ENCODE results near the gene MINAR1. TPM values are rescaled to one million over a fixed set of nuclear protein-coding genes. Genes with fewer than 3 reads are reported as not detected.
"Not testable (repeated sequence)": the region's sequence is repeated elsewhere in the genome, so short reads cannot be mapped to it uniquely, and the experiment has no call there.

Gene MINAR1
- total and polyA plus RNA-seq, 8 donors: 1.1 to 3.9 (median 2.2) TPM

DNA sequence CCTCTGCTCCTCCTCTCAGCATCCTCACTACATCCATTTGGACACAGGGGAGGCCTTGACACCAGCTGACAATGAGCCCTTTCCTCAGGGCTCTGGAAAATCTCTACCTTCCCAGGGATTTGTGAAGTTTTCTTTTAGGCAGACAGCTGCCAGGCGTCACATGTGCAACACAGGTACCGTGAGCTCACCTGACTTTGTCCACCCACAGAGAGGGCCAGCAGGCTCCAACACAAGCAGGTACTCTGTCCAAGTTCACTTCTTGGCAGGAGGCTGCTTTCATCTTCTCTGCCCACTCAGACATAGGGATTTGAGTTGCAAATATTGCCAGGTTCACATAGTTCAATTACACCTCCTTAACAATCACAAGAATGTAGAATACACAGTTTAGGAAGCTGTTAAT, 15.3 kb upstream of the MINAR1 start:
- H3K27me3 ChIP-seq: no peaks in the 10 kb centered on the region
- intact Hi-C loops (cut with DNase I): no loop called here
- H3K4me3 ChIP-seq: no peak overlapping the region
- H3K9me3 ChIP-seq: no peaks in the 10 kb centered on the region
- H3K4me1 ChIP-seq: no peaks in the 10 kb centered on the region
- no peaks in the 10 kb centered on the region for H3K36me3 ChIP-seq
- FAIRE-seq (no peak), ATAC-seq (no peak), DNase-seq (no peak)
- TF ChIP-seq, protein P1, sequence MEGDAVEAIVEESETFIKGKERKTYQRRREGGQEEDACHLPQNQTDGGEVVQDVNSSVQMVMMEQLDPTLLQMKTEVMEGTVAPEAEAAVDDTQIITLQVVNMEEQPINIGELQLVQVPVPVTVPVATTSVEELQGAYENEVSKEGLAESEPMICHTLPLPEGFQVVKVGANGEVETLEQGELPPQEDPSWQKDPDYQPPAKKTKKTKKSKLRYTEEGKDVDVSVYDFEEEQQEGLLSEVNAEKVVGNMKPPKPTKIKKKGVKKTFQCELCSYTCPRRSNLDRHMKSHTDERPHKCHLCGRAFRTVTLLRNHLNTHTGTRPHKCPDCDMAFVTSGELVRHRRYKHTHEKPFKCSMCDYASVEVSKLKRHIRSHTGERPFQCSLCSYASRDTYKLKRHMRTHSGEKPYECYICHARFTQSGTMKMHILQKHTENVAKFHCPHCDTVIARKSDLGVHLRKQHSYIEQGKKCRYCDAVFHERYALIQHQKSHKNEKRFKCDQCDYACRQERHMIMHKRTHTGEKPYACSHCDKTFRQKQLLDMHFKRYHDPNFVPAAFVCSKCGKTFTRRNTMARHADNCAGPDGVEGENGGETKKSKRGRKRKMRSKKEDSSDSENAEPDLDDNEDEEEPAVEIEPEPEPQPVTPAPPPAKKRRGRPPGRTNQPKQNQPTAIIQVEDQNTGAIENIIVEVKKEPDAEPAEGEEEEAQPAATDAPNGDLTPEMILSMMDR (IDR thresholded peaks at IDR 0.05): no peak
- no peak overlapping the region for H3K27ac ChIP-seq
- 96 to 97% methylated on average over 2 of the region's 2 CpGs for WGBS, 2 donors

DNA sequence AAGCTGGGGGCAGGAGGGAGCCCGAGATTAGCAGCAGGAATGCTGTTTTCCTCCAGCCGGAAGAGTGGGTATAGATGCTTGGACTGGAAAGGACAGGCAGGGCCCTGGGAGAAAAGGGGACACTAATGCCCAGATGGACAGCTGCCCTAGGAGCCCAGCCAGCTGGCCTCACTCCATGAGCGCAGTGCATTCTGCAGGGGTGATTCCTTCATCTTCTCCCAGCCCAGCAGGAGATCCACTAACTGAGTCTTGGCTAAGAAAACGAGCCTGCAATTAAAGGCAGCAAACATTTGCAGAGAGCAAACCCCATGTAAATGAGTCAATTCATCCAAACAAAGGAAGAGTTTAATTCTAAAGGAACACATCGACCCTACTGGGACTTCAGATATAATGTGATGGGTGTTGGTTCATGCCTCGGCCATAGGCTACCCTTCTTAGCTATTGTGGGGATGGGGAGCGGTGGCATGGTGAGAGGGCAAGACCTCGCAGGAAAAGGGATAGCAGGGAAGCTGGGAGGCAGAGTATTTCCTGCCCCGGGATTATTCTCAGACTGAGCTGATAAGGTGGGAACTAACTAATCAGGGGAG, 13.3 kb upstream of the MINAR1 start:
- H3K9me3 ChIP-seq: no peaks in the 10 kb centered on the region
- no peak overlapping the region for H3K4me3 ChIP-seq
- TF ChIP-seq, protein P1 (IDR thresholded peaks at IDR 0.05): no peak
- no peak overlapping the region for H3K27ac ChIP-seq
- intact Hi-C loops (cut with DNase I): no loop called here
- DNase-seq (no peak), ATAC-seq (no peak), FAIRE-seq (no peak)
- H3K36me3 ChIP-seq: no peaks in the 10 kb centered on the region
- WGBS, 2 donors: 77 to 79% methylated on average over 9 of the region's 9 CpGs
- no peaks in the 10 kb centered on the region for H3K27me3 ChIP-seq
- no peaks in the 10 kb centered on the region for H3K4me1 ChIP-seq

DNA sequence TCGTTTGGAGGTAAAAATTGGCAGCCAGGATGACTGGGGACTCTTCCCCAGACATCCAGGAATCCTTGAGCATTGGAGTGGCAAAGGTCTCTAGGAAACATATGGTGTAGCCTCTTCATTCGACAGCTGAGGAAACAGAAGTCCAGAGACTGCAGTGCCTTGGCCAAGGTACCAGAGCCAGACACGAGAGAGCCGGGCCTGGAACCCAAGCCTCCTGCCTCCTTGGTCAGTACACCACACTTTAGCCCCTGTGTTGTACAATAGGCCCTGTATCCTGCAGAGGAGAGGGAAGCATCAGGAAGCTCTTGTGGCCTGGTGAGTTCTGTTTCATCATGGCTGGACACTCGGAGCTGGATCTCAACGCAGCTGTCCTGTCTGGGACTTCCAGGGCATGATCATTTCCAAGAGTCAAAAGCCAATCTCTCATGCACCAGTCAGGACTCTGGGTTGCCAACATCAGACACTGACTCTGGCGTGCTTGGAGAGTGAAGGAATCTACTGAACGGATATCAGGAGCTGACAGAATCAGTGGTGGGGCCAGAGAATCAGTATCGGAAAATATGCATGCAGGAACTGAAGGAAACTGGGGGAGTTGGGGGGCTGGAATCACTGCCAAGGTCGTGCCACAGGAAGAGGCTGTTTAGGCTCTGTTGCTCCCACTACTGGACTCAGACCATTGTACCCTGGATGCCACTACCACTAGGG, 6.4 kb upstream of the MINAR1 start:
- no peak overlapping the region for H3K27ac ChIP-seq
- no peak overlapping the region for H3K4me3 ChIP-seq
- TF ChIP-seq, protein P1 (IDR thresholded peaks at IDR 0.05): no peak
- no peaks in the 10 kb centered on the region for H3K9me3 ChIP-seq
- no peaks in the 10 kb centered on the region for H3K4me1 ChIP-seq
- 87 to 89% methylated on average over 10 of the region's 10 CpGs for WGBS, 2 donors
- H3K27me3 ChIP-seq: no peaks in the 10 kb centered on the region
- DNase-seq: no peak
- no peak for ATAC-seq
- intact Hi-C loops (cut with DNase I): no loop called here
- no peaks in the 10 kb centered on the region for H3K36me3 ChIP-seq
- FAIRE-seq: no peak

DNA sequence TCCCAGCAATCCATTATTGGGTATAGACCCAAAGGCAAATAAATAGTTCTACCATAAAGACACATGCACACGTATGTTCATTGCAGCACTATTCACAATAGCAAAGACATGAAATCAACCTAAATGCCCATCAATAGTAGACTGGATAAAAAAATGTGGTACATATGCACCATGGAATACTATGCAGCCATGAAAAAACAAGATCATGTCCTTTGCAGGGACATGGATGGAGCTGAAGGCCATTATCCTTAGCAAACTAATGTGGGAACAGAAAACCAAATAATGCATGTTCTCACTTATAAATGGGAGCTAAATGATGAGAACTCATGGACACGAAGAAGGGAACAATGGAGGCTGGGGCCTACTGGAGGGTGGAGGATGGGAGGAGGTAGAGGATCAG, 5.2 kb upstream of the MINAR1 start:
- FAIRE-seq; H3K4me1 ChIP-seq; DNase-seq; H3K27me3 ChIP-seq; H3K27ac ChIP-seq; H3K36me3 ChIP-seq; intact Hi-C loops (cut with DNase I); H3K4me3 ChIP-seq; ATAC-seq; H3K9me3 ChIP-seq: not testable (repeated sequence)
- WGBS, 2 donors: 95 to 97% methylated on average over 2 of the region's 2 CpGs

DNA sequence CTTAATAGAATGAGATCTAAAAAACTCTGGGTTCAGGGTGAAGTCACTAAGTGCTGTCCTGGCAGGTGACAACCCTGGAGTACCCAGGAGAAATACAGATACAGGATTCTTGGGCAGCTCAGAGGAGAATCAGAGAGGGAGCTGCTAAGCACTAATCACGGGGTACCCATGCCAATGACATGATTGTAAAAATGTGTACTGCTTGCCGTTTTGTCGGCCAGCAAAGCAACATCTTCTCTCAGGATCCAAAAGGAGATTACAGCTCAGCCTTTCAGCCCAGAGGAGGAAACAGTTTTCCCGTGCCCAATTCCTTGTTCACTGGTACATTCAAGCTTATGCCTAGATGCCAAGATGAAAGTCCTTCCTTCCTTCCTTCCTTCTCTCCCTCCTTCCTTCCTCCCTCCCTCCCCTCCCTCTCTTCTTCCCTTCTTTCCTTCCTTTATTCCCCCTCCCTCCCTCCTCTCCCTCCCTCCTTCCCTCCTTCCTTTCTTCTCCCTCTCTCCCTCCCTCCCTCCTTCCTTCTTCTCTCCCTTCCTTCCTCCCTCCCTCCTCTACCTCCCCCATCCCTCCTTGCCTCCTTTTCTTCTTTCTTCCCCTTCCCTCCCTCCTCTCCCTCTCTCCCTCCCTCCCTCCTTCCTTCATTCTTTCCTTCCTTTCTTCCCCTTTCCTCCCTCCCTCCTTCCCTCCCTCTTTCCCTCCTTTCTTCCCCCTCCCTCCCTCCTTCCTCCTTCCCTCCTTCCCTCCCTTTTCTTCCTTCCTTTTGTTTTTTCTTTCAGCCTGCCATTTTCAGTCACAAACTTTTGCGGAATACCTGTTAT, 4.1 kb upstream of the MINAR1 start:
- intact Hi-C loops (cut with DNase I): no loop called here
- H3K9me3 ChIP-seq: no peaks in the 10 kb centered on the region
- no peaks in the 10 kb centered on the region for H3K27me3 ChIP-seq
- H3K4me1 ChIP-seq: peaks cover 0 to 3% (median 0%) of the 10 kb centered on the region in 3 donors
- H3K27ac ChIP-seq: no peak overlapping the region
- TF ChIP-seq, protein P1 (IDR thresholded peaks at IDR 0.05): no peak
- FAIRE-seq: no peak
- WGBS, 2 donors: 64 to 75% methylated on average over 5 of the region's 5 CpGs
- H3K4me3 ChIP-seq: no peak overlapping the region
- ATAC-seq: no peak
- H3K36me3 ChIP-seq: no peaks in the 10 kb centered on the region
- DNase-seq: no peak
